Hippocampal formation (tissue), 2 donors: ENCODE data around the gene PRPF39.
A peak's percentile ranks its signal among the peaks of the same experiment; 100 is the strongest.
"Not testable (repeated sequence)": the region's sequence is repeated elsewhere in the genome, so short reads cannot be mapped to it uniquely, and the experiment has no call there.

ENCODE experiments used
- DNase-seq, 2 donors: peaks; one replicate each; lab custom pipeline; 2025; lab: John Stamatoyannopoulos, UW

The PRPF39 gene

GRCh38 chr14:45083976-45084722 lies at the start of gene PRPF39:
Gene PRPF39 (plus strand): TSS chr14:45084116. CDS start chr14:45095240, 11,124 bp downstream.
- DNase-seq = peak; percentile 83 to 91

GRCh38 chr14:45034730-45035129 lies 49.2 kb upstream of the PRPF39 start:
- DNase-seq = no peak

- DNase-seq = no peak
Measured at GRCh38 chr14:45038256-45038655, 45.7 kb upstream of the PRPF39 start.

GRCh38 chr14:45038865-45039264 lies 45.1 kb upstream of the PRPF39 start:
- DNase-seq = no peak

- no peak for DNase-seq
Measured at GRCh38 chr14:45039390-45039789, 44.5 kb upstream of the PRPF39 start.

- DNase-seq = no peak
Measured at GRCh38 chr14:45041641-45042040, 42.3 kb upstream of the PRPF39 start.

- no peak for DNase-seq
Measured at GRCh38 chr14:45044638-45045037, 39.3 kb upstream of the PRPF39 start.

- DNase-seq = no peak
Measured at GRCh38 chr14:45048385-45048784, 35.5 kb upstream of the PRPF39 start.

- DNase-seq = no peak
Measured at GRCh38 chr14:45051180-45051579, 32.7 kb upstream of the PRPF39 start.

- DNase-seq = no peak
Measured at GRCh38 chr14:45051896-45052295, 32.0 kb upstream of the PRPF39 start.

GRCh38 chr14:45057349-45057748 lies 26.6 kb upstream of the PRPF39 start:
- DNase-seq = no peak

GRCh38 chr14:45057881-45058364 lies 26.0 kb upstream of the PRPF39 start:
- no peak for DNase-seq

GRCh38 chr14:45060551-45060950 lies 23.4 kb upstream of the PRPF39 start:
- DNase-seq = no peak

- no peak for DNase-seq
Measured at GRCh38 chr14:45065540-45065939, 18.4 kb upstream of the PRPF39 start.

GRCh38 chr14:45065956-45066355 lies 18.0 kb upstream of the PRPF39 start:
- no peak for DNase-seq

- DNase-seq = no peak
Measured at GRCh38 chr14:45066667-45067066, 17.2 kb upstream of the PRPF39 start.

GRCh38 chr14:45068396-45068795 lies 15.5 kb upstream of the PRPF39 start:
- DNase-seq = no peak

GRCh38 chr14:45070215-45070614 lies 13.7 kb upstream of the PRPF39 start:
- DNase-seq = no peak

- DNase-seq = no peak
Measured at GRCh38 chr14:45072126-45072525, 11.8 kb upstream of the PRPF39 start.

GRCh38 chr14:45073231-45073879 lies 10.6 kb upstream of the PRPF39 start:
- no peak for DNase-seq

GRCh38 chr14:45078323-45078722 lies 5.6 kb upstream of the PRPF39 start:
- DNase-seq = no peak

GRCh38 chr14:45080416-45080968 lies 3.4 kb upstream of the PRPF39 start:
- DNase-seq = not testable (repeated sequence)

GRCh38 chr14:45081096-45081495 lies 2.8 kb upstream of the PRPF39 start:
- DNase-seq = not testable (repeated sequence)
